ENCODE data around the gene SLC5A4.
"Not testable (repeated sequence)": the region's sequence is repeated elsewhere in the genome, so short reads cannot be mapped to it uniquely, and the experiment has no call there.

SLC5A4 gene

GRCh38 chr22:32200752-32201151, 54.4 kb downstream of the SLC5A4 start:
- H3K4me1 Mint-ChIP-seq = peaks cover 9 to 18% of the 10 kb centered on the region in 2 donors
- no peak overlapping the region for H3K27ac Mint-ChIP-seq
- ATAC-seq (replicated peaks) = no peak
- H3K4me3 Mint-ChIP-seq = no peak overlapping the region
- no peak for DNase-seq
- H3K27me3 Mint-ChIP-seq = peaks cover 64 to 82% of the 10 kb centered on the region in 2 donors
- no peaks in the 10 kb centered on the region for H3K36me3 Mint-ChIP-seq
- H3K9me3 Mint-ChIP-seq = no peaks in the 10 kb centered on the region

- Mint-ChIP-seq H3K36me3 (no peaks in the 10 kb centered on the region), H3K4me3 (no peak overlapping the region), H3K27ac (no peak overlapping the region), H3K4me1 (peaks cover 9 to 18% of the 10 kb centered on the region in 2 donors), H3K9me3 (no peaks in the 10 kb centered on the region), H3K27me3 (peaks cover 59 to 79% of the 10 kb centered on the region in 2 donors)
- DNase-seq = no peak
- no peak for ATAC-seq (replicated peaks)
Measured at GRCh38 chr22:32199961-32200360, 55.2 kb downstream of the SLC5A4 start.

- no peak overlapping the region for H3K27ac Mint-ChIP-seq
Measured at GRCh38 chr22:32199341-32199740, 55.8 kb downstream of the SLC5A4 start.

GRCh38 chr22:32197553-32198226, 57.5 kb downstream of the SLC5A4 start:
- H3K4me1 Mint-ChIP-seq; H3K36me3 Mint-ChIP-seq; H3K4me3 Mint-ChIP-seq; H3K27ac Mint-ChIP-seq; H3K9me3 Mint-ChIP-seq; DNase-seq; ATAC-seq (replicated peaks): not testable (repeated sequence)
- peaks cover 40 to 62% of the 10 kb centered on the region in 2 donors for H3K27me3 Mint-ChIP-seq

More at GRCh38 chr22:32199341-32199740, 55.8 kb downstream of the SLC5A4 start:
- DNase-seq = no peak
- peaks cover 53 to 73% of the 10 kb centered on the region in 2 donors for H3K27me3 Mint-ChIP-seq
- peaks cover 7 to 16% of the 10 kb centered on the region in 2 donors for H3K4me1 Mint-ChIP-seq
- no peaks in the 10 kb centered on the region for H3K36me3 Mint-ChIP-seq
- no peak overlapping the region for H3K4me3 Mint-ChIP-seq
- no peaks in the 10 kb centered on the region for H3K9me3 Mint-ChIP-seq
- no peak for ATAC-seq (replicated peaks)

GRCh38 chr22:32195900-32196299, 59.2 kb downstream of the SLC5A4 start:
- peaks cover 38 to 57% of the 10 kb centered on the region in 2 donors for H3K27me3 Mint-ChIP-seq
- H3K4me1 Mint-ChIP-seq; ATAC-seq (replicated peaks); H3K4me3 Mint-ChIP-seq; H3K9me3 Mint-ChIP-seq; H3K27ac Mint-ChIP-seq; DNase-seq; H3K36me3 Mint-ChIP-seq: not testable (repeated sequence)

DNA sequence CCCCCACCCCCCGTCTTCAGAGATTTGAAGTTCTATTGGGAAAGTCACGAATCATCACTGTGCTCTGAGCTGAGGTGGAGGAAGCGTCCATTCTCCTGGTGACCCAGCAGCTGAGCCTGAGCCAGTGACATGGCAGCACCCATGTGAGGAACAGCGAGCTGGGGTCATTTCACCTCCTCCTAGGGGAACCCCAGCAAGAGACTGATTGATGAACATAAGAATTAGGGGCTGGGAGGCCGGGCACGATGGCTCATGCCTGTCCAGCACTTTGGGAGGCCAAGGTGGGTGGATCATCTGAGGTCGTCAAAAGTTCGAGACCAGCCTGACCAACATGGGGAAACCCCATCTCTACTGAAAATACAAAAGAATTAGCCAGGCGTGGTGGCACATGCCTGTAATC, 61.8 kb downstream of the SLC5A4 start:
- not testable (repeated sequence) for H3K27ac Mint-ChIP-seq; H3K36me3 Mint-ChIP-seq; DNase-seq; ATAC-seq (replicated peaks); H3K9me3 Mint-ChIP-seq; H3K4me1 Mint-ChIP-seq; H3K4me3 Mint-ChIP-seq
- H3K27me3 Mint-ChIP-seq = peaks cover 25 to 32% of the 10 kb centered on the region in 2 donors

DNA sequence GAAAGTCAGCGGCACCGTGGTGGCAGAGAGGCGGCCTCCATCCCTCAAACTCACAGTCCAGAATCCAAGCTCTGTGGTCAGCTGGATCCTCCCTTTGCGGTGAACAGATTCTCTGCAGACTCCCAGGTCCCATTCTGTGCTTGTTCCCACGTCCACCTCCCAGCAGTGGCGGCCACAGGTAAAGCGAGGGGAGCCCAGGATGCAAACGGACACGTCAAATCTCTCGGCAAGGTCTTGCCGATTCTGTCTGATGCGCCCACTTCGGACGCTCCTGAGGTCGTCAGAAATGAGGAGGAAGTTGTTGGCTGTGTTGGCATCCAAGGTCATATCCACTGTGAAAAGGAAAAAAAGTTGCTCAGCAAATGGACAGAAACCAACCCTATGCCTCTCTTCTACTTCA, 64.1 kb downstream of the SLC5A4 start:
- not testable (repeated sequence) for H3K36me3 Mint-ChIP-seq; ATAC-seq (replicated peaks); H3K4me3 Mint-ChIP-seq; DNase-seq; H3K9me3 Mint-ChIP-seq; H3K4me1 Mint-ChIP-seq; H3K27ac Mint-ChIP-seq
- H3K27me3 Mint-ChIP-seq = peaks cover 21 to 26% of the 10 kb centered on the region in 2 donors

DNA sequence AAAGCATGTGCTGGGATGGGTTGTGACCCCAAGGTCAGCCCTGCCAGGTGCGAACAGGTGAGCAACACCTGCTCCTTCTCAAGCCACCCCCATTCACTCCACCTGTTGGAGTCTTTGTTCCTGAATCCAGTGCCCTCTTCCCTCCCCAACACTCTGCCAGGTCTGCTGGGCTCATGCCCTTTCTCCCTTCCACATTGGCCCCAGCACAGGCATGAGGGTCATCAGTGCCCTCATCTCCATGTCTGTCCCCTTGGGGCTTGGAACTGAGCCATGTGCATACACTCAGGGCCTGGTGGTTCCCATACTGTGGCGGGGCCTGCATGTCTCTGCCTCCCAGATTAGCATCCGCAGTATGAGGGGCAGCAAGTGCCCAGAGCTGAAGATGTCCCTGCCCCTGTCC, 69.3 kb downstream of the SLC5A4 start:
- Mint-ChIP-seq H3K9me3 (no peaks in the 10 kb centered on the region), H3K36me3 (no peaks in the 10 kb centered on the region), H3K27me3 (peaks cover 12% of the 10 kb centered on the region in 2 donors), H3K4me3 (no peak overlapping the region), H3K4me1 (no peaks in the 10 kb centered on the region), H3K27ac (no peak overlapping the region)
- ATAC-seq (replicated peaks) (no peak), DNase-seq (no peak)

- Mint-ChIP-seq H3K27me3 (peaks cover 15 to 21% of the 10 kb centered on the region in 2 donors), H3K4me1 (no peaks in the 10 kb centered on the region), H3K4me3 (no peak overlapping the region), H3K36me3 (no peaks in the 10 kb centered on the region), H3K9me3 (no peaks in the 10 kb centered on the region), H3K27ac (no peak overlapping the region)
- ATAC-seq (replicated peaks) (no peak), DNase-seq (no peak)
Measured at GRCh38 chr22:32183625-32184024, 71.5 kb downstream of the SLC5A4 start.

DNA sequence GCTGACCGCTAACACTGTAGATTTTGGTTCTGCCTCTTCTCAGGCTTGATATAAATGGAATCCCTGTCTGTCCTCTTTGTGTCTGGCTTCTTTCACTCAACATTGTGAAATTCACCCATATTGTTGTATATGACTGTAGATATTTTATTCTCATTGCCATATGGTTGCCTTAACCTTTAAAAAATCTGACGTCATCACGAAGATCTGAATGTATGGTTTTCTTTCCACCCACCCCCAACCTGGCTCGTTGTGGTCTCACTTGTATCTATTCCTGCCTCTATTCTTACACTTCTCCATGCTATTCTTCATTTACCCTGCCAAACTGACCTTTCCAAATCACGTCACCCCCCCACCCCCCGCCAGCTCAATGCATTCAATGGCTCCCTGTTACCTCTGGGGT, 74.1 kb downstream of the SLC5A4 start:
- no peak for DNase-seq
- no peaks in the 10 kb centered on the region for H3K36me3 Mint-ChIP-seq
- H3K27me3 Mint-ChIP-seq = peaks cover 20 to 40% of the 10 kb centered on the region in 2 donors
- no peak overlapping the region for H3K4me3 Mint-ChIP-seq
- no peak for ATAC-seq (replicated peaks)
- H3K27ac Mint-ChIP-seq = no peak overlapping the region
- H3K9me3 Mint-ChIP-seq = no peaks in the 10 kb centered on the region
- H3K4me1 Mint-ChIP-seq = no peaks in the 10 kb centered on the region

- Mint-ChIP-seq H3K27me3 (peaks cover 29 to 46% of the 10 kb centered on the region in 2 donors), H3K4me3 (no peak overlapping the region), H3K9me3 (no peaks in the 10 kb centered on the region)
Measured at GRCh38 chr22:32177221-32177765, 77.9 kb downstream of the SLC5A4 start.

DNA sequence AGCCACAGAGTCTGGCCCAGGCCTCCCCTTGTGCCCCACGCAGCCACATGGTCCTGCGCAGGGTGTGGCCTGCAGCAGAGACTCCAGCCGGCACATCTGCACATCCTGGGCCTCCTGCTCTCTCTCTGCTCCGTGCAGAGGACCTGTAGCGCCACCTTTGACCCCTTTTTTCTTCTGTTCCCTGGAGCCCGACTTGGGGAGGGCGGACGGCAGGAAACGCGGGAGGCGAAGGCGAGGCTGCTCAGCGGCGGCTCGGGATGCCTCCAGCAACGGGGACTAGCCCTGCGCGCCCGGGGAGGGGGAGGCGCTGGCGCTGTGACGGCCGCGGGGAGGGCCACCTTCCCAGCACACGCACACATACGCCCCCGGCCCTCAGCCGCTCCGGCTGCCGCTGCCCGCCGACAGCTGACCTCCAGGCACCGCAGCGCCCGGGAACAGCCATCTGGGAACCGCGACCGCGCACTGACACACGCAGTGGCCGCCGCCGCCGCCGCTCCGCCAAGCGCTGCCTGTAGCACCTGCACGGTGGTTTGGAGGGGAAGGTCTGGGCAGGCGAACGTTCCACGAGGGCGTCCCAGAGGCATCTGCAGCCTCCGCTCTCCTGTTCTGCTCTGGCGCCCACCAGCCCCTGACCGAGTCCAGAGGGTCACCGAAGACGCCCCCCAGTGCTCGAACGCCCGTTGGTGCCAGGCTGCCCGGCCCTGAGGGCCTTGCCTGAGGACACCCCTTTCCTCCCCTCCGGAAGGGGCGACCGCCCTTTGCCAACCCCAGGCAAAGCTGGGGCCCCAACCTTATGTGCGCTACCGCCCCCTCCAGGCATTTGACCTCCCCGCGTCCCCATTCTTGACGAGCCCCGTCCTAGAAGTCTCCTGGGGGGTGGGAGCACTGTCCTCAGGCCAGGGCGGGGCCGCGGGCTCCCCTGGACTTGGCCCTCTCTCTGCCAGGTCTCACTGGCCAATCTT, 79.2 kb downstream of the SLC5A4 start:
- Mint-ChIP-seq H3K4me3 (no peak overlapping the region), H3K27ac (no peak overlapping the region), H3K4me1 (no peaks in the 10 kb centered on the region), H3K9me3 (no peaks in the 10 kb centered on the region), H3K27me3 (peaks cover 29 to 46% of the 10 kb centered on the region in 2 donors), H3K36me3 (no peaks in the 10 kb centered on the region)
- ATAC-seq (replicated peaks) (peak; percentile 19 to 27), DNase-seq (no peak)

More at GRCh38 chr22:32177221-32177765, 77.9 kb downstream of the SLC5A4 start:
- Mint-ChIP-seq H3K4me1 (no peaks in the 10 kb centered on the region), H3K36me3 (no peaks in the 10 kb centered on the region), H3K27ac (no peak overlapping the region)
- ATAC-seq (replicated peaks) (no peak), DNase-seq (no peak)

- no peaks in the 10 kb centered on the region for H3K9me3 Mint-ChIP-seq
- H3K4me3 Mint-ChIP-seq = no peak overlapping the region
- no peak for ATAC-seq (replicated peaks)
- H3K27me3 Mint-ChIP-seq = peaks cover 29 to 46% of the 10 kb centered on the region in 2 donors
- no peaks in the 10 kb centered on the region for H3K36me3 Mint-ChIP-seq
- DNase-seq = no peak
- H3K4me1 Mint-ChIP-seq = no peaks in the 10 kb centered on the region
- H3K27ac Mint-ChIP-seq = no peak overlapping the region
Measured at GRCh38 chr22:32175115-32175514, 80.0 kb downstream of the SLC5A4 start.

All from stimulated activated naive B cell treated with anti-CD40 and anti-IgM and Interleukin-4, amounts not matched to agents 10 μg/mL and 1 μg/mL and 100 μg/mL, for 72 hours (primary cell).